HG02970 (cell line): ENCODE data around the gene EIF2S2.

Experiments
- ATAC-seq: cut with Tn5 transposase; IDR thresholded peaks from one replicate; pipeline ENCODE4 v1.9.1; 2021; ENCODE audit warnings: mild to moderate bottlenecking, moderate library complexity, moderate number of reproducible peaks; ENCODE audit not compliant: unreplicated experiment, low FRiP score

The EIF2S2 gene

DNA sequence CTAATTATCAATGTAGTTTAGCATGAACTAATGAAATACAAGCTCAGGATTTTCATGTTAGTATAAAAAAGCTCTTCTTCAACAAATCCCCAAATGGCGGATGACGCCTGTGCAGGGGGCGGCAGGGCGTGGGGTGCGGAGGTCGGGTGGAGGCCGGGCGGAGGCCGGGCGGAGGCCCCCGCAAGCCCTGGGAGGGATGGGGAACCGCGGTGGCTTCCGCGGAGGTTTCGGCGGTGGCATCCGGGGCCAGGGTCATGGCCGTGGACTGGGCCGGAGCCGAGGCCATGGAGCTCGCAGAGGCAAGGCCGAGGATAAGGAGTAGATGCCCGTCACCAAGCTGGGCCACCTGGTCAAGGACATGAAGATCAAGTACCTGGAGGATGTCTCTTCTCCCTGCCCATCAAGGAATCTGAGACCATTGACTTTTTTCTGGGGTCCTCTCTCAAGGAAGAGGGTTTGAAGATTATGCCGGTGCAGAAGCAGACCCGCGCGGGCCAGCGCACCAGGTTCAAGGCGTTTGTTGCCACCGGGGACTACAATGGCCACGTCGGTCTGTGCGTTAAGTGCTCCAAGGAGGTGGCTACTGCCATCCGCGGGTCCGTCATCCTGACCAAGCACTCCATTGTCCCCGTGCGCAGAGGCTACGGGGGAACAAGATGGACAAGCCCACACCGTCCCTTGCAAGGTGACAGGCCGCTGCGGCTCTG lies 10.4 kb upstream of the EIF2S2 start:
- ATAC-seq = no peak

GRCh38 chr20:34120213-34120612 lies 8.2 kb upstream of the EIF2S2 start:
- ATAC-seq = no peak

GRCh38 chr20:34115232-34115631 lies 3.2 kb upstream of the EIF2S2 start:
- ATAC-seq = no peak

GRCh38 chr20:34114809-34115208 lies 2.8 kb upstream of the EIF2S2 start:
- ATAC-seq = no peak

GRCh38 chr20:34112600-34113101 lies 608 bp upstream of the EIF2S2 start:
- ATAC-seq = no peak

DNA sequence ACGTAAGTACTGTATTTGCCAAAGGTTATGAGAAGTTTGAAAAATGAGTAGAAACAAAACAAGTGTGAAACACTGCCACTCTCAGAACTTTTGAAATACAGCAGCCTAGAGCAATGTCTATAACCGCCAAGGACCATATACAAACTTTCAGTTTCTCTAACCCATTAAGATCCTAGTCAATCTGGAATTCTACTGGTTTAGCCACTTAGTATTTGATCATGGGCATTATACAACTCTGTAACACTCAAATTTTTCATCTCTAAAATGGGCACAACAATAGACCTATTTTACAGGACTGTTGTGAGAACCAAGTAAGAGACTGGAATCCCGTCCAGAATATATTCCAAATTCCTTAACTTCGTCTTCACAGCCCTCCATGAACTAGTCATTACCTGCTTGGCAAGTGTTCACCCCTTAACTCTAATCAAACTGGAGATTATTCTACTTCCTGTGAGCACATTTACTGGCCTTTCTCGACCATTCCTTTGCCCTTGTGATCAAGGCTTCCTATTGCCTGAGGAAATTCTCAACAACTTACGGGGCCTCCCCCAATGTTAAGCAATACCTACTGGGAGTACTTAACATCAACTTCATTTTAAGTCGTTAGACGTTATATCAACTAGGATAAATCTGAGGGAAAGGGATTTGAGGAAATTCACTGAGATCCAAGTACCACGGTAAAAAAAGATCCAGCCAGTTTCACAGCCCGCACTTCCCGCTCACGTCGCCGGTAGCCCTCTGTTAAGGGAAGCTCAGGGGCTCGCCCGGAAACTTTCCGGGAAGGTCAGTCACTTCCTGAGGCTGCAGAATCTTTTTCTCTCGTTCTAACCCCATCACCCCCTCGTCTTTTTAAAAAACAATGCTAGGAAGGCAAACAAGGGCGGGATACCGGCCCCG lies 1.1 kb downstream of the EIF2S2 start:
- ATAC-seq = no peak

DNA sequence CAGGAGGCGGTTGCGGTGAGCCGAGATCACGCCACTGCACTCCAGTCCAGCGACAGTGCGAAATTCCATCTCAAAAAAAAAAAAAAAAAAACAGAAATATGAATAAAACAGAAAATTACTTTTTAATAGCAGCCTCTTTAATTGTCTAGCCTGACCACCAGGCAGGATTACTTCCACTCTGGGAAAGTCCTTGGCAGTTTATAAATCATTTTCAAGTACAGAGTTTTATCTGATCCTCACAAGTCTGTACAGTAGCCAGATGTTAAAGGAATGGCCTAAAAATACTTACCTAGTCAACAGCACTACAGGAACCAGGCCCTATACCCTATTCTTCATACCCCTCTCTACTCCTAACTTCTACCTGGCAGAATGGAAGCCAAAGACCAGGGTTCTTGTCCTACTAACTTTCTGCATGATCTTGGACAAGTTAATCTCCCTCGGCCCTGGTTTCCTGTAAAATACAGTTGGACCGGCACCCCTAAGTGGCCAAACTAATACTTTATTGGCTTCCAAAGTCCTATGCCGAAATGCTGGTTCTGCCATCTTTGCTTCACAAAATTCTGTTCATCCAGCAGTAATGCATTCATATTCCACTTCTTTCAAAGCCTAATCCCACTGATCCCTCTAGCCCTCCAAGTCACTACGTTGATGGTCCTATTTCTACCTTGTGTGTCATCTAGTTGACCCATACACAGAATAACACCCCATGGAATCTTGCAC lies 1.9 kb downstream of the EIF2S2 start:
- ATAC-seq = no peak

DNA sequence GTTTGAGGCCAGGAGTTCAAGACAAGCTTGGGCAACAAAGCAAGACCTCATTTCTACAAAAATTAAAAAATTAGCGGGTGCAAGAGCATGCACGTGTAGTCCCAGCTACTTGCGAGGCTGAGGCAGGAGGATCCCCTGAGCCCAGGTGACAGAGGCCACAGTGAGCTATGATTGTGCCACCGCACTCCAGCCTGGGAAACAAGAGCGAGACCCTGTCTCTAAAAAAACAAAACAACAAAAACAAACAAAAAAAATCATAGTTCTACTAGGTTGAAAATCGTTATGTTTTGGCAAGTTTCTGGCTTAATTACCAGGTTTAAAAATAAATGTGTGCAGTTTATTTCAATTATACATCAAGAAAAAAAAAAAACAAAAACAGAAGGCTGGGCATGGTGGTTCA lies 2.6 kb downstream of the EIF2S2 start:
- ATAC-seq = no peak

- ATAC-seq = no peak
These were observed 3.3 kb downstream of the EIF2S2 start for GRCh38 chr20:34108616-34109174.

DNA sequence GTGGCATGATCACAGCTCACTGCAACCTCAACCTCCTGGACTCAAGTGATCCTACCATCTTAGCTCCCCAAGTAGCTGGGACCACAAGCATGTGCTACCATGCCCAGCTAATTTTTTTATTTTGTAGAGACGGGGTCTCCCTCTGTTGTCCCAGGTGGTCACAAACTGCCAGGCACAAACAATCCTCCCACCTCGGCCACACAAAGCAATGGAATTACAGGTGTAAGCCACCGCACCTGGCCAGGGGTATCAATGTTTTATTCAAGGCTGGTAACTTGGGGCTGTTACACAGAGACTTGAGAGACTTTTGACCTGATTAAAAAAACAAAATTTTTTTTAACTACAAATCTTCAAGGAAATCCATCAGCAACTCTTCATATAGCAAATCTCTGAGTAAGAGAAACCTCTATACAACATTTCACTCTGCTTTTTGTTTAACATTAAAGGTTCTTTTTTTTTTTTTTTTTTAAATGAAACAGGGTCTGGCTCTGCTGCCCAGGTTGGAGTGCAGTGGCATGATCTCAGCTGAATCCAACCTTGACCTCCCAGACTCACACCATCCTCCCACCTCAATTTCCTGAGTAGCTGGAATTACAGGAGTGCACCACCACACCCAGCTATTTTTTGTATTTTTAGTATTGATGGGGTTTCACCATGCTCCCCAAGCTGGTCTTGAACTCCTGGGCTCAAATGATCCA lies 5.9 kb downstream of the EIF2S2 start:
- no peak for ATAC-seq

DNA sequence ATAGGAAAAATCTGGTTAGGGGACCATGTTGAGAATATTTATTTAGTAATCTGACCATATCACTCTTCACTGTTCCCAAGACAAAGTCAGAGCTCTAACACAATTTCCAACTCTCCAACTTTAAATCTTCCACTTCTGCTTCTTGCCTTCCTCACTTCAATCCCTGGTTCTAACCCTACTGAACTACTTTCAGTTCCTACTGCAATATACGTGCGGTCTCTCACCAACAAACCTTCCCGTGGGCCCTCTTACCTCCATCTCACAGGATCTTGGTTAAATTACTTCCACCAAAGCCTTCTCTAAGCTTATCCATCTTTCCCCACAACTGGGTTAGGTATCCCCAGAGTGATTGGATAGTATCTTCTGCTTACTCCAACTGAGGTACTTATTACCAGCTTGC lies 8.0 kb downstream of the EIF2S2 start:
- ATAC-seq = no peak

DNA sequence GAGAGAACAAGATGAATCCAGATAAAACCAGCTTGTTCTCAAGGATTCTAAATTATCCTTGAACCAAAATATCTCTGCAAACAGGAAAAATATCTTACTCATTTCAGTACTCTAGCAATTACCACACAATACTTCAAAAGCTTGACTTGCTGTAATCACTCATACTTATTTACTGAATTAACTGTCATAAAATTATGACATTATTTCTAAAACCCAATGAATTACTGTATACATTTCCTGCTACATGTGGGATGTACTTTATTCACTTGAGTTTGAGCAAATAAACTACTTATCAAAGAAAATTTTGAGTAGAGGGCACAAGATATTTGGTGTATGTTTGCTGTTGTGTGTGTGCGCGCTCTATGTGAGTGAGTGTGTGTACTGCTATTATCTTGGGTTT lies 9.7 kb downstream of the EIF2S2 start:
- ATAC-seq = no peak

- ATAC-seq = no peak
These were observed 11.5 kb downstream of the EIF2S2 start for GRCh38 chr20:34100576-34100975.

- no peak for ATAC-seq
These were observed 12.4 kb downstream of the EIF2S2 start for GRCh38 chr20:34099675-34100074.

DNA sequence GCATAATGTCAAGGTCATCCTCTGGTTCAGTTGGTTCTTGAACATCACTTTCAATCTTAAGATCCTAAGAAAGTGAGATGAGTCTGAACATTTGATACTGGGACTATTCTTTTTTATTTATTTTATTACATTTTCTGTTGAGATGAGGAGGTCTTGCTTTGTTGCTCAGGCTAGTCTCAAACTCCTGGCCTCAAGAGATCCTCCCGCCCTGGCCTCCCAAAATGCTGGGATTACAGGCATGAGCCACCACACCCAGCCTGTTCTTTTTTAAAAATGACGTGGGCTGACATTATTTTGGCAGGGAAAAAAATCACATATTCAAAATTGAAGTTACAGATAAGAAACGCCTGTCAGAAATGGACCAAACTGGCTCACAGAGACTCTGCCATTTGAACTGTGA lies 13.5 kb downstream of the EIF2S2 start:
- ATAC-seq = no peak

GRCh38 chr20:34096699-34097444 lies 15.2 kb downstream of the EIF2S2 start:
- no peak for ATAC-seq

GRCh38 chr20:34095825-34096224 lies 16.2 kb downstream of the EIF2S2 start:
- ATAC-seq = no peak

- ATAC-seq = no peak
These were observed 18.1 kb downstream of the EIF2S2 start for GRCh38 chr20:34093895-34094294.

DNA sequence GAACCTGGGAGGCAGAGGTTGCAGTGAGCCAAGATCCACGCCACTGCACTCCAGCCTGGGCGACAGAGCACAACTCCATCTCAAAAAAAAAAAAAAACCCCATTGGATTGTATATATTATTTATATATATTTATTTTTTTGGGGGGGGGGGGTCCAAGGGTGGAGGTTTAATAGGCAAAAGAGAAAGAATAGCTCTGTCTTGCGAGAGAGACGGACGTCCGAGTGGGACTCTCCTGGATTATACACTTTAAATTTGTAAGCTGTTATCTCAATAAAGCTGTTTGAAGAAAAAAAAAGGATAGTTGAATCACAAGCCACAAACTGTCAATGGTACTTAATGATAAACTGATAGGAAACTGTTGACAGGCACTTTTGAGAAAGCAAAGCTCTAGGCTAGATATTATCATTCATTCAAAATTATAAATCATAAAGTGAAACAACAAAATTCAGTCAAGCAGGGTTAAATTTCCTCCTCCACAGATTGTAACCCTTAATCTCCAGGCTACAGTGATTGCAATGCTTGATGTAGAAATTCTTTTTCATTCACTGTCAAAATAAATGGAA lies 20.3 kb downstream of the EIF2S2 start:
- ATAC-seq = no peak
